Measurements from ENCODE around the gene TMEM253. TPM values are rescaled to one million over a fixed set of nuclear protein-coding genes. Genes with fewer than 3 reads are reported as not detected.

The TMEM253 gene
- total RNA-seq, 1 experiment from 2014 or later = 0.98 TPM

GRCh38 chr14:21054768-21055145 is 46.1 kb upstream of the TMEM253 start:
- Mint-ChIP-seq H3K4me3 (ENCODE audit: unreplicated experiment) (no peak overlapping the region), H3K27me3 (ENCODE audit: insufficient read depth, unreplicated experiment) (no peaks in the 10 kb centered on the region), H3K36me3 (ENCODE audit: insufficient read depth, unreplicated experiment) (no peaks in the 10 kb centered on the region), H3K27ac (ENCODE audit: unreplicated experiment) (no peak overlapping the region), H3K9me3 (ENCODE audit: unreplicated experiment) (no peaks in the 10 kb centered on the region), H3K4me1 (ENCODE audit: low read depth, unreplicated experiment) (peaks cover 8% of the 10 kb centered on the region)
- Histone ChIP-seq H3K9me3 (no peaks in the 10 kb centered on the region), H3K27me3 (replicated peaks; ENCODE audit: control insufficient read depth, insufficient read depth, low read length) (no peaks in the 10 kb centered on the region), H3K4me3 (ENCODE audit: low read depth, low read length) (no peak overlapping the region), H3K36me3 (ENCODE audit: control insufficient read depth, insufficient read depth, low read length) (no peaks in the 10 kb centered on the region), H3K4me1 (peaks cover 17% of the 10 kb centered on the region)
- DNase-seq = no peak
- intact Hi-C loops (cut with micrococcal nuclease; ENCODE audit: unreplicated experiment) = loop anchor here (5.0 kb wide), 1 partner anchor 37 kb away; no protein-coding TSS in a partner anchor
- BruUV-seq (replicated peaks) = no TSS peak
- CTCF ChIA-PET = interaction anchor here (1.7 kb wide), 2 partner anchors 17 to 40 kb away, joined by 4 read pairs; no protein-coding TSS in a partner anchor
- POLR2A ChIA-PET = no interaction called here
- TF ChIP-seq CTCF (IDR thresholded peaks at IDR 0.05; ENCODE audit: insufficient read depth in 1 of 2, low read depth in 1 of 2, low read length in 1 of 2, severe bottlenecking in 1 of 2, unreplicated experiment in 1 of 2) = no peak

- H3K4me3 ChIP-seq (ENCODE audit: low read depth, low read length) = no peak overlapping the region
- CTCF ChIA-PET = interaction anchor here (1.5 kb wide), 1 partner anchor 41 kb away, joined by 4 read pairs; no protein-coding TSS in a partner anchor
- POLR2A ChIA-PET = no interaction called here
Observed at GRCh38 chr14:21055432-21056117, 45.3 kb upstream of the TMEM253 start.

More at GRCh38 chr14:21055432-21056117, 45.3 kb upstream of the TMEM253 start:
- Mint-ChIP-seq H3K4me1 (ENCODE audit: low read depth, unreplicated experiment) (peaks cover 12% of the 10 kb centered on the region), H3K27ac (ENCODE audit: unreplicated experiment) (no peak overlapping the region), H3K9me3 (ENCODE audit: unreplicated experiment) (no peaks in the 10 kb centered on the region), H3K4me3 (ENCODE audit: unreplicated experiment) (no peak overlapping the region), H3K27me3 (ENCODE audit: insufficient read depth, unreplicated experiment) (no peaks in the 10 kb centered on the region), H3K36me3 (ENCODE audit: insufficient read depth, unreplicated experiment) (no peaks in the 10 kb centered on the region)
- no peak for DNase-seq
- Histone ChIP-seq H3K36me3 (ENCODE audit: control insufficient read depth, insufficient read depth, low read length) (no peaks in the 10 kb centered on the region), H3K27me3 (replicated peaks; ENCODE audit: control insufficient read depth, insufficient read depth, low read length) (no peaks in the 10 kb centered on the region), H3K9me3 (no peaks in the 10 kb centered on the region), H3K4me1 (peaks cover 17% of the 10 kb centered on the region)
- no peak for TF ChIP-seq CTCF (IDR thresholded peaks at IDR 0.05; ENCODE audit: insufficient read depth in 1 of 2, low read depth in 1 of 2, low read length in 1 of 2, severe bottlenecking in 1 of 2, unreplicated experiment in 1 of 2)
- BruUV-seq (replicated peaks) = no TSS peak
- intact Hi-C loops (cut with micrococcal nuclease; ENCODE audit: unreplicated experiment) = loop anchor here (5.0 kb wide), 1 partner anchor 38 kb away; no protein-coding TSS in a partner anchor
